Brain microvascular endothelial cell (primary cell): ENCODE data around the gene LMO4.

Experiments
- DNase-seq: peaks from one replicate; pipeline ENCODE4 v3.0.0-alpha.2; 2020
- H3K27ac ChIP-seq: fragments of 250-450 bp; sonication (Bioruptor Pico); 2 replicates; pipeline ENCODE4 v1.5.1; 2020; ENCODE audit warnings: mild to moderate bottlenecking, moderate library complexity
- H3K27me3 ChIP-seq: fragments of 250-450 bp; sonication (Bioruptor Pico); replicated peaks from 2 replicates; pipeline ENCODE4 v1.5.1; 2020; ENCODE audit warnings: mild to moderate bottlenecking
- H3K36me3 ChIP-seq: fragments of 250-450 bp; sonication (Bioruptor Pico); replicated peaks from 2 replicates; pipeline ENCODE4 v1.5.1; 2020; ENCODE audit warnings: mild to moderate bottlenecking
- H3K4me3 ChIP-seq: 2 replicates; pipeline ENCODE4 v1.5.1; 2011; ENCODE audit warnings: low read depth, mild to moderate bottlenecking, control low read depth, low read length, moderate library complexity
- CTCF ChIP-seq: IDR thresholded peaks from 2 replicates; pipeline ENCODE4 v1.5.1; 2011; ENCODE audit warnings: low read depth, mild to moderate bottlenecking, moderate library complexity, low read length, control low read depth, inconsistent platforms; ENCODE audit errors: missing control alignments
- in situ Hi-C: cut with HindIII; loops from 2 replicates; pipeline ENCODE4 v1.10.0; 2017; ENCODE audit warnings: low sequenced_read_pairs, low pct_ligation_motif_present

LMO4 gene

GRCh38 chr1:87333692-87334347 lies 5.1 kb downstream of the LMO4 start:
- H3K36me3 ChIP-seq = no peaks in the 10 kb centered on the region
- no peak overlapping the region for H3K27ac ChIP-seq
- in situ Hi-C loops = loop anchor here (25.0 kb wide), 1 partner anchor 628 kb away; no protein-coding TSS in a partner anchor
- no peak for TF ChIP-seq CTCF
- H3K4me3 ChIP-seq = peak overlapping the region; percentile 70
- no peak for DNase-seq
- H3K27me3 ChIP-seq = no peaks in the 10 kb centered on the region

DNA sequence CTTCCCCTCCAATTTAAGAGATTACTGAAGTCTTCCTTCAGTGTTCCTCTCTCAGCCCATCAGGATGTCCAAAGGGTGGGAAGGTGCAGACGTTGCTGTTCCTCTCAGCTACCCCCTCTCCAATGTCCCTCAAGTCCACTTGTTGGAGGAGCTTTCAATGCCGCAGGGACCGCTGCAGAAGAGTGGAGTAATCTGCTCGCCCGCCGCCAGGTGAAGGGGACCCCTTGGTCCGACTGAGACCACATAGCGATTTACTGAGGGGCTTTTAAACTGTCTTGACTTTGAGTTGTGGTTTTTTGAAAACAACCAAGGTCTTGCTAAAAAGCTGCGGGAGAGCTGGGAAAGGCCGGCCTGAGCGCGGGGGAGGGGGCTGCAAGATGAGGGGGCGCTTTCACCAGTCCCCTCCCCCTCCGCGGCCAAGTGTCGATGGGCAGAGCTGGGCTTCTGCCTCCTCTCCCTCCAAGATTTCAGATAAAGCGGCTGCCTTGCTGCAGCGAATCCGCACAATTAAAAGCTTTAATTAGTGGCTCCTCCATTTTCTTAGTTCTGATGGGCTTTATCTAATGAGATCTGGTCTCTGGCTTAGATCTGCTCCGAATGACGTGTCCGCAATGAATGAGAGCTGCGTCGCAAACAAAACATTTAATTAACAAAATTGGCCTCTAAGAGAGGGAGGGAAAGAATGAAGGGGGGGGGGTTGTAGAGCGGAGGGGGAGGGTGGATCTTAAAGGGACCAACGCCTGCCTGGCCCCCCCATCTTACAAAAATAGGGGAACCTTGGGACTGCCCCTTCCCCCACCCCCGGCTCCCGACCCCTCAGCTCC lies 5.9 kb downstream of the LMO4 start:
- peak; percentile 55 for TF ChIP-seq CTCF
- H3K27me3 ChIP-seq = no peaks in the 10 kb centered on the region
- DNase-seq = no peak
- in situ Hi-C loops = loop anchor here (25.0 kb wide), 1 partner anchor 628 kb away; no protein-coding TSS in a partner anchor
- H3K27ac ChIP-seq = peak overlapping the region; percentile 79
- H3K4me3 ChIP-seq = peak overlapping the region; percentile 70
- H3K36me3 ChIP-seq = no peaks in the 10 kb centered on the region

- TF ChIP-seq CTCF = no peak
- Histone ChIP-seq H3K36me3 (peaks cover 6% of the 10 kb centered on the region), H3K27ac (peak overlapping the region; percentile 79), H3K4me3 (peak overlapping the region; percentile 70), H3K27me3 (no peaks in the 10 kb centered on the region)
- peak; percentile 18 for DNase-seq
- in situ Hi-C loops = loop anchor here (25.0 kb wide), 1 partner anchor 627 kb away; no protein-coding TSS in a partner anchor
Measured at GRCh38 chr1:87335175-87335884, 6.7 kb downstream of the LMO4 start.

GRCh38 chr1:87336623-87337067 lies 8.0 kb downstream of the LMO4 start:
- peaks cover 12% of the 10 kb centered on the region for H3K36me3 ChIP-seq
- no peak overlapping the region for H3K27ac ChIP-seq
- DNase-seq = no peak
- H3K27me3 ChIP-seq = no peaks in the 10 kb centered on the region
- peak overlapping the region; percentile 20 for H3K4me3 ChIP-seq
- no peak for TF ChIP-seq CTCF
- in situ Hi-C loops = loop anchor here (25.0 kb wide), 1 partner anchor 626 kb away; no protein-coding TSS in a partner anchor

- in situ Hi-C loops = loop anchor here (25.0 kb wide), 1 partner anchor 625 kb away; no protein-coding TSS in a partner anchor
Measured at GRCh38 chr1:87337606-87338005, 8.9 kb downstream of the LMO4 start.

More at GRCh38 chr1:87337606-87338005, 8.9 kb downstream of the LMO4 start:
- Histone ChIP-seq H3K36me3 (peaks cover 13% of the 10 kb centered on the region), H3K27me3 (no peaks in the 10 kb centered on the region), H3K4me3 (no peak overlapping the region), H3K27ac (no peak overlapping the region)
- no peak for TF ChIP-seq CTCF
- DNase-seq = no peak
